Activated naive CD8-positive, alpha-beta T cell treated with anti-CD3 and anti-CD28 coated beads, Interleukin-2, amount 10 ng/mL, durations not matched to agents 7 days and 5 days (primary cell): Measurements from ENCODE around the gene CUX1. TPM values are rescaled to one million over a fixed set of nuclear protein-coding genes. Genes with fewer than 3 reads are reported as not detected.
"Not testable (repeated sequence)": the region's sequence is repeated elsewhere in the genome, so short reads cannot be mapped to it uniquely, and the experiment has no call there.

Experiments used
- ATAC-seq: fragments of 150-1000 bp; cut with Tn5 transposase; one replicate; pipeline ENCODE4 v1.10.0; 2021; ENCODE audit warnings: low read depth, moderate library complexity
- POLR2A ChIA-PET: fragments of 350-600 bp; sonication (Branson Sonifier 250); formaldehyde crosslinking; loops from one replicate; lab custom pipeline; 2021; ENCODE audit warnings: antibody characterized with exemption; lab: Charles Lee
- DNase-seq: peaks from one replicate; pipeline ENCODE4 v3.0.0; 2021
- H3K27ac Mint-ChIP-seq: one replicate; pipeline ENCODE4 v1.8.0; 2022; ENCODE audit warnings: mild to moderate bottlenecking, mixed read lengths
- H3K27me3 Mint-ChIP-seq: one replicate; pipeline ENCODE4 v1.8.0; 2022; ENCODE audit warnings: mild to moderate bottlenecking, moderate library complexity, mixed read lengths
- H3K36me3 Mint-ChIP-seq: one replicate; pipeline ENCODE4 v1.8.0; 2021; ENCODE audit warnings: mild to moderate bottlenecking, mixed read lengths
- H3K4me1 Mint-ChIP-seq: one replicate; pipeline ENCODE4 v1.8.0; 2021; ENCODE audit warnings: mixed read lengths
- H3K4me3 Mint-ChIP-seq: one replicate; pipeline ENCODE4 v1.8.0; 2022; ENCODE audit warnings: mild to moderate bottlenecking, moderate library complexity, mixed read lengths
- H3K9me3 Mint-ChIP-seq: one replicate; pipeline ENCODE4 v1.8.0; 2021; ENCODE audit warnings: mixed read lengths
- microRNA-seq: library from miRNA; unstranded; fragments of <30 nt; microRNA quantifications from one replicate; pipeline ENCODE4 v1.2.0, GENCODE V29; 2022
- total RNA-seq, 2 experiments: library from RNA; stranded (reverse); gene quantifications; one replicate each; pipeline ENCODE4 v1.2.3, GENCODE V29; 2021

The CUX1 gene
- total RNA-seq, 2 experiments from 2014 or later: 35.7 to 37.6 TPM

DNA sequence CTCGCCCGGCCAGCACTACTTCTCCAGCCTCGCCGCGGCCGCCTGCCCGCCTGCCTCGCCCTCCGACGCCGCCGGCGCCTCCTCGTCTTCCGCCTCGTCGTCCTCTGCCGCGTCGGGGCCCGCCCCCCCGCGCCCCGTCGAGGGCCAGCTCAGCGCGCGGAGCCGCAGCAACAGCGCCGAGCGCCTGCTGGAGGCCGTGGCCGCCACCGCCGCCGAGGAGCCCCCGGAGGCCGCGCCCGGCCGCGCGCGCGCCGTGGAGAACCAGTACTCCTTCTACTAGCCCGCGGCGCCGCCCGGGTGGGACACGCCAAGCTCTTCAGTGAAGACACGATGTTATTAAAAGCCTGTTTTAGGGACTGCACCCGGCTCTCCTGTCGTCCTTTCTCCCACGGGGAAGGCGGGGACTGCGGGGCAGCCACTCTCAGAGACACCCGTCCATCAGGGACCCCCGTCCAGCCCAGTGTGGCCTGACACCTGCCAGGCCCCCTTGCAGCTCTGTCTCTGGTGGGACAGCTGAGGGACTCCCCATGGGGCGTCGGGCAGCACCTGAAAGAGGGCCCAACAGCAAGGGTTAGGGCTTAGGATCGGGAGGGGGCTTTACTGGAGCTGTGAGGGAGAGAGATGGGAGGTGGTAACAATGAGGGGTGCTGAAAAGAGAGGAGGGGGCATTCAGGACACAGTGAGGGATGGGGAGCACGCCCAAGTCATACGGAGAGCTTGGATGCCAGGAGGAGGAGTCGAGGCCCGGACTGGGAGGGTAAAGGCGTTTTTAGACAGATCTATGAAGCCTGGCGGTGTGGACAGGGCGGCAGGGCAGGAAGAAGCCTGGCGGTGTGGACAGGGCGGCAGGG, 504.1 kb downstream of the CUX1 start:
- H3K27me3 Mint-ChIP-seq: peaks cover 9% of the 10 kb centered on the region
- H3K27ac Mint-ChIP-seq: no peak overlapping the region
- H3K4me1 Mint-ChIP-seq: no peaks in the 10 kb centered on the region
- H3K36me3 Mint-ChIP-seq: no peaks in the 10 kb centered on the region
- H3K4me3 Mint-ChIP-seq: no peak overlapping the region
- ATAC-seq (peak; percentile 50), DNase-seq (peak; percentile 47)
- POLR2A ChIA-PET: no interaction called here
- H3K9me3 Mint-ChIP-seq: no peaks in the 10 kb centered on the region

DNA sequence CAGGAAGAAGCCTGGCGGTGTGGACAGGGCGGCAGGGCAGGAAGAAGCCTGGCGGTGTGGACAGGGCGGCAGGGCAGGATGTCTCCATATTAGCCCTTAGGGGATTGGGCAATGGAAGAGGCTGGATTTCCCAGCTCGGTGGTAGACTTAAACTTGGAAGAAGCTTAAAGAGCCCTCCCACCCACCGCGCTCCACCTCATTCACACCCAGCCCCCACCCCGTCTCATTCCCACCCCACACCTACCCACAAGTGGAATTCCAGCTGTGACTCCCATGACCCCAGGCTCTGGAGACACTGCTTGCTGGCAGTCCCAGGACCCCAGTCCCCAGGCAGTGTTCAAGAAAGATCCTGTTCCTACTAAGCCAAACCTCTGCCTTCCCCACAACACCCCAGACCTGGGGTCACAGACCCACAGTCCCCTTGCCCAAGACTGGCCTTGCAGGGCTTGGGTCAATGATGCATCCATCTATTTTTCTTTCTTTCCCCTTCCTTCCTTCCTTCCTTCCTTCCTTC, 504.8 kb downstream of the CUX1 start:
- H3K27ac Mint-ChIP-seq: no peak overlapping the region
- no peaks in the 10 kb centered on the region for H3K4me1 Mint-ChIP-seq
- H3K27me3 Mint-ChIP-seq: peaks cover 13% of the 10 kb centered on the region
- H3K4me3 Mint-ChIP-seq: no peak overlapping the region
- no peaks in the 10 kb centered on the region for H3K36me3 Mint-ChIP-seq
- ATAC-seq (no peak), DNase-seq (no peak)
- no peaks in the 10 kb centered on the region for H3K9me3 Mint-ChIP-seq
- POLR2A ChIA-PET: no interaction called here

DNA sequence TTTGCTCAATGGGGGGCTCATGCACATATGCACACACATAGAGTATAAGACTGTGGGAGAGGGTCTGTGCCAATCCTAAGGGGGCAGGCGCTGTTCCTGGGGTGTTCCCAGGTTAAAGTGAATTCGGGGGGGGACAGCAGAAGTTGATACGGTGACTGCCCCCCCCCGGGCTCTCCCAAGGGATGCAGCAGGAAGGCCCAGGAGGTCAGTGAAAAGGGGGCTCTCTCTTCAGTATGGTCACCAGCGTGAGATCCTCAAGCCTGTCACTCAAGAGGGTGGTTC, 506.4 kb downstream of the CUX1 start:
- peaks cover 22% of the 10 kb centered on the region for H3K27me3 Mint-ChIP-seq
- H3K4me3 Mint-ChIP-seq: no peak overlapping the region
- H3K9me3 Mint-ChIP-seq: no peaks in the 10 kb centered on the region
- no peak overlapping the region for H3K27ac Mint-ChIP-seq
- no peak for ATAC-seq
- H3K36me3 Mint-ChIP-seq: no peaks in the 10 kb centered on the region
- no peak for DNase-seq
- no peaks in the 10 kb centered on the region for H3K4me1 Mint-ChIP-seq
- POLR2A ChIA-PET: no interaction called here

DNA sequence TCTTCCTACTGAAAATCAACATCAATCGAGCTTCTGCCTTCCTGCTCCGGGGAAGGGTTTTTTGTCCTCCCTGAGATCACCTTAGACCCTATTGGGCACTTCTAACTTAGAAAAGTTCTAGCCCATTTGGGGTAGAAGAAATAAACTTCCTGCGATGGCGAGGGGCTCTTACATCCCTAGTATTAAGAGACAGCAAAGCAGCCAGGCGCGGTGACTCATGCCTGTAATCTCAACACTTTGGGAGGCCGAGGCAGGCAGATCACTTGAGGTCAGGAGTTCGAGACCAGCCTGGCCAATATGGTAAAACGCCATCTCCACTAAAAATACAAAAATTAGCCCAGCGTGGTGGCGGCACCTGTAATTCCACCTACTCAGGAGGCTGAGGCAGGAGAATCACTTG, 507.7 kb downstream of the CUX1 start:
- H3K9me3 Mint-ChIP-seq, H3K4me3 Mint-ChIP-seq, H3K27ac Mint-ChIP-seq, POLR2A ChIA-PET, ATAC-seq, H3K36me3 Mint-ChIP-seq, DNase-seq, H3K4me1 Mint-ChIP-seq: not testable (repeated sequence)
- H3K27me3 Mint-ChIP-seq: peaks cover 25% of the 10 kb centered on the region

DNA sequence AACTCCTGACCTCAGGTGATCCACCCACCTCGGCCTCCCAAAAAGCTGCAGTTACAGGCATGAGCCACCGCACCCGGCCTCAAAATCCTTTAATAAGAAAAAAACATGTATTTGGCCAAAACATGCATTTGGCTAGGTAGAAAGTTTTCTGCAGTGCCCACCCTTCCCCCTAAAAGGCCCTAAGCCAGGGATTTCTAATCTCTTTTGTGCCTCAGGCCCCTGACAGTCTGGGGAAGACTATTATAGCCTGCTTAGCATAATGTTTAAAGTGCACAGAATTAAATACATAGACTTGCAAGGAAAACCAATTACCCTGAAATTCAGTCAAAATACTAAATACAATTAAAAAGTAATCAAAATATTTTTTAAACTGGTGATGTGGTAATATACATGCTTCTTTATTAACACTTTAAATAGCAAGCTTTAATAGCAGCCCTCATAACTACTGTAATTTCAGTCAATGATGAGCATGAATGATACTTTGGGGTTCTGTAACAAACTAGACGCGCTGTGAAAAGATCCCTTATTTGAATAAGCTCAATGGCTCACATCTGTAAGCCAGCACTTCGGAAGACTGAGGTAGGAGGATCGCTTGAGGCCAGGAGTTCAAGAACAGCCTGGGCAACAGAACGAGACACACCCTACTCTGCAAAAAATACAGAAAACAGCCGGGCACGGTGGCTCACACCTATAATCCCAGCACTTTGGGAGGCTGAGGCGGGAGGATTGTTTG, 508.9 kb downstream of the CUX1 start:
- Mint-ChIP-seq H3K27me3 (peaks cover 27% of the 10 kb centered on the region), H3K4me3 (no peak overlapping the region), H3K9me3 (no peaks in the 10 kb centered on the region), H3K27ac (no peak overlapping the region), H3K4me1 (peaks cover 2% of the 10 kb centered on the region), H3K36me3 (no peaks in the 10 kb centered on the region)
- ATAC-seq (no peak), DNase-seq (no peak)
- POLR2A ChIA-PET: interaction anchor here (0.7 kb wide), 1 partner anchor 394 kb away, joined by 4 read pairs; no protein-coding TSS in a partner anchor

DNA sequence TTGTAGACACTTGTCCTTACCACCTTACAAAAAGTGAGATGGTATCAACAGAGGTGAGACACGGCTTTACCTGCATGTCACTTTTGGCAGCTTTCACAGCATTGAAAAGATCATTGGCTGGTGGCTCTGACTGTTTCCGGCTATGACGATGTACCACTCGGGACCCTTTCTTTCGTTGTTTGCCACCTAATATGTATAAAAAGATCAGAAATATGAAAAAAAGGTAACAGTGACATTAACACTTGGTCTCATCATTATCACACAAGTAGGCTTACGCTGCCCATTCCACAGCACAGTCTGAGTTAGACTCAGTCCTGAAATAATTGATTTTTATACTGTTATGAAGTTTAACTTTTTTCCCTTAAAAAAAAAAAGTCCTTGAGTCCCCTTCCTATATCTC, 509.8 kb downstream of the CUX1 start:
- H3K27ac Mint-ChIP-seq, H3K36me3 Mint-ChIP-seq, H3K4me3 Mint-ChIP-seq, H3K4me1 Mint-ChIP-seq, DNase-seq, POLR2A ChIA-PET, ATAC-seq, H3K9me3 Mint-ChIP-seq: not testable (repeated sequence)
- peaks cover 27% of the 10 kb centered on the region for H3K27me3 Mint-ChIP-seq

DNA sequence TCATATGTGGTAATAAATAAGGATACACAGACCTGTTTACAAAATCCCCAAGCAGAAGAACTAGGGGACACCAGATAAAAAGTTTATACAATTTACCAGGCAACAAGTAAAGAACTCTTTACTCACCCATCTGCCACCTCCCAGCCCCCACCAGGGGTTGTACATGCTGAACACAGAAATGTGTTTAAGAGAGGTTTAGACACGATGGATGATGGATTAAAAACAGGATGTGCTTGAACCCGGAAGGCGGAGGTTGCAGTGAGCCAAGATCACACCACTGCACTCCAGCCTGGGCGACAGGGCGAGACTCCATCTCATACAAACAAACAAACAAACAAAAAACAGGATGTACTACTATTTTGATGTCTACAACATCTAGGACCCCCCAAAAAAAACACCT, 511.4 kb downstream of the CUX1 start:
- H3K9me3 Mint-ChIP-seq, H3K4me3 Mint-ChIP-seq, H3K27ac Mint-ChIP-seq, DNase-seq, ATAC-seq, POLR2A ChIA-PET, H3K36me3 Mint-ChIP-seq, H3K4me1 Mint-ChIP-seq: not testable (repeated sequence)
- H3K27me3 Mint-ChIP-seq: peaks cover 24% of the 10 kb centered on the region

DNA sequence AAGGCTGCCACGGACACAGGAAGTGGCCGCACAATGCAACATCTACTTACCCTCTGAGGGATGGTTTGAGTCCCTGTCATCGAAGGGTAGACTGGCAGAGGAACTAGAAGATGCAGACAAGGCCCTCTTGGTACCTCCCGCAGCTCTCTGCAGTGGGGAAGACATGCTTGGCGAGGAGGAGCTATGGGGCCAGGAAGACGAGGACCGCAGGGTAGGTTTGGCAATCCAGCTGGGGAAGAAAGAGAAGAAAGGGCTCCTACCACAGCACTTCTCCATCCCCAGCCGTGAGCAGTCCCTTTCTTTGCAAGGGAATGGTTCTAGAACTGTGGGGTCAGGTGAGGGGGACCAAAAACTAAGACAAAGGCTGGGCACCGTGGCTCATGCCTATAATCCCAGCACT, 511.9 kb downstream of the CUX1 start:
- peaks cover 20% of the 10 kb centered on the region for H3K27me3 Mint-ChIP-seq
- ATAC-seq, H3K4me1 Mint-ChIP-seq, H3K27ac Mint-ChIP-seq, POLR2A ChIA-PET, H3K36me3 Mint-ChIP-seq, H3K9me3 Mint-ChIP-seq, H3K4me3 Mint-ChIP-seq, DNase-seq: not testable (repeated sequence)

DNA sequence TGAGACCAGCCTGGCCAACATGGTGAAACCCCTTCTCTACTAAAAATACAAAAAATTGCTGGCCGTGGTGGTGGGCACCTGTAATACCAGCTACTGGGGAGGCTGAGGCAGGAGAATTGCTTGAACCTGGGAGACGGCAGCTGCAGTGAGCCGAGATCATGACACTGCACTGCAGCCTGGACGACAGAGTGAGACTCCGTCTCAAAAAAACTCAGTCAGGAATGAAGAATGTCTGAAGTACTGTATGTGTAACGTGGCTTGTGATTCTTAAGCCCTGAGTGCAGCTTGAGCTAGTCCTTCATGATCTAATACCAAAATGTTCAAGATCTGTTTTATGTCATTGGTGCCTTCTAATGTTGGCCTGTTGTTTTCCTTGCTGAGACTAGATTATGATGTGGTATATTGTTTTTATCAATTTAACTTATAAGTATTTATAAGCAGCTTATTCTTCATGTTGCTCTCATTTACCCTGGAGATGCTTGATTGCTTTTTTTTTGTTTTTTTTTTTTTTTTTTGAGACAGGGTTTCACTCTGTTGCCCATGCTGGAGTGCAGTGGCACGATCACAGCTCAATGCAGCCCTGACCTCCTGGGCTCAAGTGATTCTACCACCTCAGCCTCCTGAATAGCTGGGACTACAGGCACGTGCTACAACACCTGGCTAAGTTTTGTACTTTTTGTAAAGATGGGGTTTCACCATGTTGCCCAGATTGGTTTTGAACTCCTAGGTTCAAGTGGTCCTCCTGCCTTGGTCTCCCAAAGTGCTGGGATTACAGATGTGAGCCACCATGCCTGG, 513.4 kb downstream of the CUX1 start:
- not testable (repeated sequence) for H3K4me1 Mint-ChIP-seq, H3K36me3 Mint-ChIP-seq, H3K9me3 Mint-ChIP-seq, DNase-seq, H3K4me3 Mint-ChIP-seq, ATAC-seq, H3K27ac Mint-ChIP-seq
- H3K27me3 Mint-ChIP-seq: peaks cover 20% of the 10 kb centered on the region
- POLR2A ChIA-PET: interaction anchor here (0.8 kb wide), 1 partner anchor 14 kb away, joined by 5 read pairs; no protein-coding TSS in a partner anchor

Small RNA genes lying within 50 kb of the gene (microRNA-seq; reads per million reads assigned to microRNA genes)
- not detected for gene MIR4285

Other genes with a start within 250 kb of the CUX1 start
- gene MYL10, start 188.3 kb upstream of the CUX1 start, total RNA-seq: not detected